ENCODE results near the gene UIMC1. TPM values are rescaled to one million over a fixed set of nuclear protein-coding genes. Genes with fewer than 3 reads are reported as not detected.

The UIMC1 gene
- total and polyA plus RNA-seq, 2 donors from 2014 or later = 16.2 to 37.9 TPM

DNA sequence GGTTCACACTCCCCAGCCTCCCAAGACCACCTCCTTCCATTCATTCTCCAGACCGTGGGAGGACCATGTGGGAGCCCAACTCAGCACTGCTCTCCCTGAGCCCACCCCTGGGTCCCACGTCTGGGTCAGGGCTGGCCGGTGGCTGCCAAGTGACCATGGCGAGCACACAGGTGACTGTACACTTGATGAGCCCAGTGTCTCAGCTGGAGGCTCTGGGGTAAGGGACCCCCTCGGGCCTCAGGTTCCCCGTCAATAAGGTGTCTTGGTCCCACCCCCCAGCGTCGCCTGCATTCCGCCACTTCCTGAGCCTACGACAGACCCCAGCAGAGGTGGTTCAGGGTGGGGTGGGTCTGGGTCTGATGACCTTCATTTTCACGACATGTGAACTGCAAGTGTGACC, 146.2 kb downstream of the UIMC1 start:
- DNase-seq = peak in 1 of 5 donors; percentile 46
- Histone ChIP-seq H3K27me3 (ENCODE audit: control insufficient read depth, insufficient read depth, low read length) (no peaks in the 10 kb centered on the region), H3K9ac (ENCODE audit: low read length in 3 of 3) (no peak overlapping the region), H3K4me3 (ENCODE audit: low read length in 3 of 3) (no peak overlapping the region), H3K4me1 (ENCODE audit: control insufficient read depth in 2 of 3, insufficient read depth in 2 of 3, low read depth in 1 of 3, low read length in 3 of 3) (no peaks in the 10 kb centered on the region), H3K9me3 (ENCODE audit: control insufficient read depth in 2 of 3, insufficient read depth in 1 of 3, low read length in 3 of 3) (no peaks in the 10 kb centered on the region), H3K27ac (ENCODE audit: low read depth in 2 of 2, low read length in 2 of 2) (no peak overlapping the region), H3K36me3 (ENCODE audit: control insufficient read depth in 2 of 3, insufficient read depth in 3 of 3, low read length in 3 of 3) (no peaks in the 10 kb centered on the region)
- TF ChIP-seq, protein P1, sequence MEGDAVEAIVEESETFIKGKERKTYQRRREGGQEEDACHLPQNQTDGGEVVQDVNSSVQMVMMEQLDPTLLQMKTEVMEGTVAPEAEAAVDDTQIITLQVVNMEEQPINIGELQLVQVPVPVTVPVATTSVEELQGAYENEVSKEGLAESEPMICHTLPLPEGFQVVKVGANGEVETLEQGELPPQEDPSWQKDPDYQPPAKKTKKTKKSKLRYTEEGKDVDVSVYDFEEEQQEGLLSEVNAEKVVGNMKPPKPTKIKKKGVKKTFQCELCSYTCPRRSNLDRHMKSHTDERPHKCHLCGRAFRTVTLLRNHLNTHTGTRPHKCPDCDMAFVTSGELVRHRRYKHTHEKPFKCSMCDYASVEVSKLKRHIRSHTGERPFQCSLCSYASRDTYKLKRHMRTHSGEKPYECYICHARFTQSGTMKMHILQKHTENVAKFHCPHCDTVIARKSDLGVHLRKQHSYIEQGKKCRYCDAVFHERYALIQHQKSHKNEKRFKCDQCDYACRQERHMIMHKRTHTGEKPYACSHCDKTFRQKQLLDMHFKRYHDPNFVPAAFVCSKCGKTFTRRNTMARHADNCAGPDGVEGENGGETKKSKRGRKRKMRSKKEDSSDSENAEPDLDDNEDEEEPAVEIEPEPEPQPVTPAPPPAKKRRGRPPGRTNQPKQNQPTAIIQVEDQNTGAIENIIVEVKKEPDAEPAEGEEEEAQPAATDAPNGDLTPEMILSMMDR (IDR thresholded peaks at IDR 0.05; ENCODE audit: borderline replicate concordance, extremely low read depth, insufficient read depth) = no peak
- intact Hi-C loops (cut with DNase I) = no loop called here
- no peak for FAIRE-seq

DNA sequence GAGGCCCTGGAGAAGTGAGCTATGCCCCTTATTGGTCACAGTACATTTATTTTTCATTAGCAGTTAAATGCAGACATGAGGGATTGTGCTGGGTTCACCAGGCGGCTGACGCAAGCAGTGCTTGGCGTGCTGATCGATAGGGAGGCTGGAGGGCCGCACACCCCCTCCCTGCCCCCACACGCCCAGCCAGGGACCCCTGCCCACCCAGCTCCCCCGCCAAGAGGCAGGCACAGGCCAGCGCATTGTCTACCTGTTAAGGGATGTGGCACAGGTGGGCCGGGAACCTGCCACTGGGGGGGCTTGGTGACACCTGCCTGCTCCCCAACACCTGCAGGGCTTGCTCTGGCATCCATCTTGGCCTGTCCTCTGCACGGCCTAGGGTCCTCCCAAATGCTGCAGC, 146.7 kb downstream of the UIMC1 start:
- intact Hi-C loops (cut with DNase I) = no loop called here
- TF ChIP-seq, protein P1 (IDR thresholded peaks at IDR 0.05; ENCODE audit: borderline replicate concordance, extremely low read depth, insufficient read depth) = no peak
- Histone ChIP-seq H3K4me3 (ENCODE audit: low read length in 3 of 3) (no peak overlapping the region), H3K36me3 (ENCODE audit: control insufficient read depth in 2 of 3, insufficient read depth in 3 of 3, low read length in 3 of 3) (no peaks in the 10 kb centered on the region), H3K27ac (ENCODE audit: low read depth in 2 of 2, low read length in 2 of 2) (no peak overlapping the region), H3K9me3 (ENCODE audit: control insufficient read depth in 2 of 3, insufficient read depth in 1 of 3, low read length in 3 of 3) (no peaks in the 10 kb centered on the region), H3K27me3 (ENCODE audit: control insufficient read depth, insufficient read depth, low read length) (no peaks in the 10 kb centered on the region), H3K9ac (ENCODE audit: low read length in 3 of 3) (no peak overlapping the region), H3K4me1 (ENCODE audit: control insufficient read depth in 2 of 3, insufficient read depth in 2 of 3, low read depth in 1 of 3, low read length in 3 of 3) (no peaks in the 10 kb centered on the region)
- FAIRE-seq (no peak), DNase-seq (no peak)

DNA sequence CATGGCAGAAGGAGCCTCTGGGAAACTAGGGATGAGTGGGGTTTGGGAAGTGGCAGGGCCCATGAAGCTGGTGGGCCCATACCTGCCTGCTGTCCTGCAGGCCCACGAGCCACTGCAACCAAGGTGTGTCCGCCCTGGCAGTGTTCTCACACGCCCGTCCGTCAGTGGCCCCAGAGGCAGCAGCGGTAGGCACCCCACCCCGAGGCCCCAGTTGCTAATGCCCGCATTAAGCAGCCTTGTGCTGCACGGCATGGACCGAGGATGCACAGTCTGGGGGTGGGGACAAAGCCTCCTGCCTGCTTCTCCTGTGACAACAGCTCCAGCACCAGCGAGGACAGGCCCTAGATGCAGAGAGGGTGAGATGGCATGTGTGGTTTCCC, 148.7 kb downstream of the UIMC1 start:
- FAIRE-seq (no peak), DNase-seq (peak in 1 of 5 donors; percentile 54)
- Histone ChIP-seq H3K27me3 (ENCODE audit: control insufficient read depth, insufficient read depth, low read length) (no peaks in the 10 kb centered on the region), H3K36me3 (ENCODE audit: control insufficient read depth in 2 of 3, insufficient read depth in 3 of 3, low read length in 3 of 3) (no peaks in the 10 kb centered on the region), H3K4me1 (ENCODE audit: control insufficient read depth in 2 of 3, insufficient read depth in 2 of 3, low read depth in 1 of 3, low read length in 3 of 3) (no peaks in the 10 kb centered on the region), H3K9me3 (ENCODE audit: control insufficient read depth in 2 of 3, insufficient read depth in 1 of 3, low read length in 3 of 3) (no peaks in the 10 kb centered on the region), H3K9ac (ENCODE audit: low read length in 3 of 3) (no peak overlapping the region), H3K27ac (ENCODE audit: low read depth in 2 of 2, low read length in 2 of 2) (no peak overlapping the region), H3K4me3 (ENCODE audit: low read length in 3 of 3) (no peak overlapping the region)
- TF ChIP-seq, protein P1 (IDR thresholded peaks at IDR 0.05; ENCODE audit: borderline replicate concordance, extremely low read depth, insufficient read depth) = no peak
- intact Hi-C loops (cut with DNase I) = no loop called here

DNA sequence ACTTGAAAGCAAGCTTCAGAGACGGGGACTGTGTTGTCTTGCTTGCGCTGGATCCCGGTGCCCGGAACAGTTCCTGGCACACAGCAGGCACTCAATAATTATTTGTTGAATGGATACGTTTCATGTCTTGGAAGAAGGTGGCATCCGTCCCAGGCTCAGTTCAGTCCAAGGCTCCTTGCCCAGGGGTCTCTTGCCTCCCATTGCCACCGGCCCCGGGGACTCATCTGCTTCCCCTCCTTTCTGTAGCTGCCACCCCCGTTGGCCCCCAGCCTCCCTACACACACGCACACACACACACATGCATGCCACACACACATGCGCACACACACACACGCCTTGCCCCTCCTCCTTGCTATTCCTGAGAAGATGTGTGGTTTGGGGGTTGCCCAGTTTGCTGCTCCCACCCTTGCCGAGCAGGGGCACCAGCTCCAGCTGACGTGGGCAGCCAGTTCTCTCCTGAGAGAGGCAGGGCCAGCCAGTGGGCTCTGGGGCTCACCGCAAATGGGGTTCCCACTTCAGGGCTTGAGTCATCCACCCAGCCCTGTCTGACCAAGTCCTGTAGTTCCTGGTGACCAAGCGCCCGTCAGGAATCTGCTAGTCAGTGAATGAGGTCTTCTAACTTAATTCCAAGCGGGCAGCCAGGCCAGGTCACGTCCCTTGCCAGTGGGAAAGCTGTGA, 149.2 kb downstream of the UIMC1 start:
- H3K4me3 ChIP-seq (ENCODE audit: low read length in 3 of 3) = no peak overlapping the region
- FAIRE-seq = no peak
- H3K9ac ChIP-seq (ENCODE audit: low read length in 3 of 3) = no peak overlapping the region
- H3K4me1 ChIP-seq (ENCODE audit: control insufficient read depth in 2 of 3, insufficient read depth in 2 of 3, low read depth in 1 of 3, low read length in 3 of 3) = no peaks in the 10 kb centered on the region
- no peak overlapping the region for H3K27ac ChIP-seq (ENCODE audit: low read depth in 2 of 2, low read length in 2 of 2)
- TF ChIP-seq, protein P1 (IDR thresholded peaks at IDR 0.05; ENCODE audit: borderline replicate concordance, extremely low read depth, insufficient read depth) = no peak
- intact Hi-C loops (cut with DNase I) = no loop called here
- DNase-seq = peak in 1 of 5 donors; percentile 68
- no peaks in the 10 kb centered on the region for H3K27me3 ChIP-seq (ENCODE audit: control insufficient read depth, insufficient read depth, low read length)
- H3K9me3 ChIP-seq (ENCODE audit: control insufficient read depth in 2 of 3, insufficient read depth in 1 of 3, low read length in 3 of 3) = no peaks in the 10 kb centered on the region
- H3K36me3 ChIP-seq (ENCODE audit: control insufficient read depth in 2 of 3, insufficient read depth in 3 of 3, low read length in 3 of 3) = no peaks in the 10 kb centered on the region
